Activated naive CD8-positive, alpha-beta T cell (primary cell): ENCODE results near the gene CTSA.

Source experiments
- H3K27ac Mint-ChIP-seq: one replicate; pipeline ENCODE4 v1.8.0; 2021; ENCODE audit warnings: mixed read lengths
- H3K27me3 Mint-ChIP-seq: one replicate; pipeline ENCODE4 v1.8.0; 2021; ENCODE audit warnings: mixed read lengths
- H3K36me3 Mint-ChIP-seq: one replicate; pipeline ENCODE4 v1.8.0; 2021; ENCODE audit warnings: mixed read lengths
- H3K4me1 Mint-ChIP-seq: one replicate; pipeline ENCODE4 v1.8.0; 2021; ENCODE audit warnings: low read depth, mixed read lengths
- H3K4me3 Mint-ChIP-seq: one replicate; pipeline ENCODE4 v1.8.0; 2021; ENCODE audit warnings: mild to moderate bottlenecking, mixed read lengths
- H3K9me3 Mint-ChIP-seq: one replicate; pipeline ENCODE4 v1.8.0; 2021; ENCODE audit warnings: low read depth, mixed read lengths

The CTSA gene

DNA sequence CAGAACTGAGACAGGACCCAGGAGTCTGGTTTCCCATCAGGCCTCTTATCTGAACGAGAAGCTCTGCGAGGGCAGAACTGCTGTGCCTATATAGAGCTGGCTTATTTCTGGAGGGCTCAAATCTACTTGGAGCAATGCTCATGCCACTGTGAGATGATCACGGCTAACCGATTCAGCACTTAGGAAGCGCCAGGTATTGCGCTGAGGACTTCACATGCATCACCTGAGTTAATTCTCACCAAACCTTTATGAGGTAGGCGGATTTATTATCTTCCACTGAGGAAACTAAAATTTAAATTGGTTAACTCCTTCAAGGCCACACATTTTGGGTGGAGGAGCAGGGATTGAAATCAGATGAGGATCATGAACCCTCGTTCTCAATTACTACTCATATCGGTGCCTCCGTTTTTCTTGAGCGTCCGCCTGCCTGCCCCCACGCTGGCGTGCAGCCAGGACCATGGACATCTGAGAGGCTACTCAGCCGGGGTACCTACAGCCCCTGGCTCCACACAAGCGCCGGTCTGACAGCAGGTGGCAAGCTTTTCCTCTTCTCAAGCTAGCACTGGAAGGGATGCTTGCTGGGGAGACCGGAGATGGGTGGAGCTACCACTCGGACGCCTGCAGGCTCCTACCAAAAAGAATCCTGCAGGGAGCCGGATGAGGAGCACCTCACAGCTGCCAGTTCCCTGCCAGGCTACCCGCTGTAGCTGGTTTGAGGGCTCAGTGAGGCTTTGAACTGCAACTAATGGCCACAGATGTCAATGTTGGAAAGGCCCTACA, 42.3 kb downstream of the CTSA start:
- Mint-ChIP-seq H3K4me1 (peaks cover 27% of the 10 kb centered on the region), H3K27ac (peak overlapping the region; percentile 95), H3K4me3 (peak overlapping the region; percentile 95), H3K27me3 (no peaks in the 10 kb centered on the region), H3K9me3 (no peaks in the 10 kb centered on the region), H3K36me3 (peaks cover 2% of the 10 kb centered on the region)

DNA sequence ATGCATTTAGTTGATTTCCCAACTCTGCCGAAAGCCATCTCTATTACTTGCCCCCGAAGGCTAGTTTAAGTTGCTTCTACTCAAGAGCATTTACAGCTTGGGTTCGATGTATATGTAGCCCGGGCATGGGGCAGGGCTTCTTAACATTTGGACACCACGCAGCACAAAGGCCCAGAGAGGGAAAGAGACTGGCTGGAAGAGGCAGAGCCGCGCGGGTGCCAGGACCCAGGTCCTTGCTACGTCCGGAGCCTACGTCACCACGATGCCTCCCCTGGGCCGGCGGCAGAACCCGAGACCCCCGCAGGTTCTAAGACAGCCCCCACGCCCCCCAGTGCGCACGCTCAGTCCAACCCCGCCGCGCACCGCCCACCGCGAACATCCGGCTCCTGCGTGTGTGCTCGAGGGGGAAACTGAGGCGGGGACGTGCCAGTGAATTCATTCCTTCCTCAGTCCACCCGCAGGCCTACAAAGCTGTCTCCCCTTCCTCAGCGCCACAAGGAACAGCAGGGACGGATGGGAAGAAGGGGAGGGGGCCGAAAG, 43.0 kb downstream of the CTSA start:
- H3K27ac Mint-ChIP-seq: peak overlapping the region; percentile 95
- H3K9me3 Mint-ChIP-seq: no peaks in the 10 kb centered on the region
- peaks cover 2% of the 10 kb centered on the region for H3K36me3 Mint-ChIP-seq
- H3K4me3 Mint-ChIP-seq: peak overlapping the region; percentile 95
- peaks cover 29% of the 10 kb centered on the region for H3K4me1 Mint-ChIP-seq
- no peaks in the 10 kb centered on the region for H3K27me3 Mint-ChIP-seq

DNA sequence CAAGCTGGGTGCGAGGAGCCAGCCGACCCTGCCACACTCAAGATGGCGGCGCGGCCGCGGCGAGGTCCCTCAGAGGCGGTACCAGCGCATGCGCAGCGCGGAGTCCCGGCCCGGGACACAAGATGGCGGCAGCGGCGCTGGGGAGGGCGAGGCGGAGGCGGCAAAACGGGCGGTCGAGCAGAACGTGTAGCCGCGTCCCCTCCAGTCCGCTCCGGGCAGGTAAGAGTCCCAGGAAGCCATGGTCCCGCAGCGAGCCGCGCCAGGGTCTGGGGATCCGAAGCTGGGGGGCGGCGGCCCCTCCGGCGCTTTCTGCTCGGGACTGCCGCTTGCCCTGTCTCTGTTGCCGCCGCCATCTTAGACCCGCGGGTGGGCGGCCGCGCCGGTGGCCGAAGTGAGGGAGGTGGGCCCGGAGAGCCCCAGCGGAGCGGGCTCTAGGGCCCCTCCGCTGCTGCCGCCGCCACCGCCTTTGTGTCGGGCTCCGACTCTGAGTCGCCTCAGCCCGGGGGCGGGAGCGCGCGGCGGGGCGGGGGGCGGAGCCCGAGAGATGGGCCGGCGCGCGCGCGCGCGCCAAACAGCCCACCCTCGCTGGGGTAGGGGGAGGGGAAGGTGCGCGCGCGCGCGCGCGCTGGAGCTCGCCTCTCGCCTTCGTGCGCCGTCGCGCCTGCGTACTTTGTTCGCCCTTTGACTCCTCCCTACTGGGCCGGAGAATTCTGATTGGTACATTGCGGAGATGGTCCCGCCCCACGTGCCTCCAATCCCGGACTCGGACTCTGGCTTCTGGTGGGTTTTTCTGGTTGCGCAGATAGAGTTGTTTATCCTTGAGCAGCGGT, 43.7 kb downstream of the CTSA start, which contains the start of gene PCIF1:
Gene PCIF1 (plus strand): TSS at position 98 of the 830 bp plus-strand sequence. CDS start 4,317 bp downstream, outside the sequence.
- Mint-ChIP-seq H3K9me3 (no peaks in the 10 kb centered on the region), H3K27me3 (no peaks in the 10 kb centered on the region), H3K4me1 (peaks cover 31% of the 10 kb centered on the region), H3K27ac (peak within 1 kb of the TSS; percentile 95), H3K36me3 (peaks cover 5% of the 10 kb centered on the region), H3K4me3 (peak within 1 kb of the TSS; percentile 95)

DNA sequence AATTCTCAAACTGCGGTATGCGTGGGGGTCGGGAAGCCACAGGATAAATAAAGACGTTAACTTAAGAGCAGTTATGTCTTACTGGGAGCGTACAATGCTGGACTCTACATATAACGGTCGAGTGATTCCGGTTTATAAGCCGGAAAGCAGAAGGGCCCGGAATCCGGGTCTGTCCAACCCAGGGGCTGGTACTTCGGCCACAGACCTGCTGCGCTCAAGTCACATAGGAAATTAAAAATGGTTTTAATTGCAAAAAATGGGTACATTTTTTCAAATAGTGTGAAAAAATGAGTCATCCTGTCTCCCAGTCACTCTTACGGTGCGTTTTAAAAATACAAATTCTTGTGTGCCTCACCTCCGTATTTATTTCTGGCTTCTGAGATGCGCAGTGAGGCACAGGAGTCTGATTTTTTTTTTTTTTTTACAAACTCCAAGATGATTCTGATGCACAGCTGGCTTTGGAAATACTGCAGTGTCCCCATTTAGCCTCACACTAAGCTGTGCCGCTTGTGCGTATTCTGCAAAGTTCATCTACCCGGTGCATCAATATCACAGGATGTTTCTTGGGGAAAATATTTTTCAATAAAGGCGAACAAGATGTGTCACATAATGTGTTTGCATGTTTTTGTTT, 44.4 kb downstream of the CTSA start:
- H3K4me1 Mint-ChIP-seq: peaks cover 31% of the 10 kb centered on the region
- peak overlapping the region; percentile 92 for H3K27ac Mint-ChIP-seq
- no peaks in the 10 kb centered on the region for H3K9me3 Mint-ChIP-seq
- peaks cover 5% of the 10 kb centered on the region for H3K36me3 Mint-ChIP-seq
- H3K4me3 Mint-ChIP-seq: peak overlapping the region; percentile 88
- H3K27me3 Mint-ChIP-seq: no peaks in the 10 kb centered on the region

DNA sequence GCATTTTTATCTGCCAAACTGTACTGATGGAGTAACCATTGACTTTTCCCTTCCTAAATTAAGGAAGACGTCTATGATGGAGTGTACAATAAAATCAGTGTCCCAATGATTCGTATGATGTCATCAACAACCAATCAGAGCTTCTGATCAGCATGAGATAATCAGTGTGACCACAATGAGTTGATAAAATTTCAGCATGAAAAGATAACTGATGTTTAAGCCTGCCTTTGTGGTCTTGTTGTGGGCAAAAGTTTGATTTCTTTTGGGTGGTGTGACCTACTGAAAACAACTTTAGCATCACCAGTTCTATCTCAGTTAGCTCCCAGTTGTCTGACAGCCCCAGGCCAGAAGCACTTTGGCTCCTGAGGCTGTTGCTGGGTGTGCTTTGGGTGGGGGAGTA, 46.6 kb downstream of the CTSA start:
- Mint-ChIP-seq H3K4me3 (peak overlapping the region; percentile 18), H3K36me3 (peaks cover 5% of the 10 kb centered on the region)

DNA sequence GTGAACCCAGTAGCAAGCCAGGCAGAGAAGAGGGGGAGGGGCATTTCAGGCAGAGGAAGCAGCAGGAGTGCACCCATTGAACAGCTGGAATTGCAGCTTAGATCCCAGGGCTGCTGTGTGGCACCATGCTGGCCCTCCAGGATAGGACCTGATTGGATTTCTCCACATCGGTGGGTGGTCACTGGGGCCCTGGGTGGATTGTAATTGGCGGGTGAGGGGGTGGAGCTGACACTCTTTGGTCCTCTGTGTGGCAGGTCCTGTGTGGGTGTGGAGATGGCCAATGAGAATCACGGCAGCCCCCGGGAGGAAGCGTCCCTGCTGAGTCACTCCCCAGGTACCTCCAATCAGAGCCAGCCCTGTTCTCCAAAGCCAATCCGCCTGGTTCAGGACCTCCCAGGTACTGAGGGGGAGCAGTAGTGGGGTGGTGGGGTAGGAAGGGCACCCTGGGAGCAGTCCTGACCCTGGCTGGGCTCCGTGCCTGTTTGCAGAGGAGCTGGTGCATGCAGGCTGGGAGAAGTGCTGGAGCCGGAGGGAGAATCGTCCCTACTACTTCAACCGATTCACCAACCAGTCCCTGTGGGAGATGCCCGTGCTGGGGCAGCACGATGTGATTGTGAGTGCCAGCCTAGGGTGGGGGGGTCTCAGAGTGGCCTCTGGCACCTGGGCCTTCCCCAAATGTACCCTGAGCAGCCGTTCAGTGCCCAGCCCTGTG, 47.7 kb downstream of the CTSA start:
- H3K4me3 Mint-ChIP-seq: no peak overlapping the region
- no peaks in the 10 kb centered on the region for H3K27me3 Mint-ChIP-seq
- H3K9me3 Mint-ChIP-seq: no peaks in the 10 kb centered on the region
- H3K4me1 Mint-ChIP-seq: peaks cover 26% of the 10 kb centered on the region
- peak overlapping the region; percentile 55 for H3K27ac Mint-ChIP-seq
- peaks cover 5% of the 10 kb centered on the region for H3K36me3 Mint-ChIP-seq

More for the DNA sequence above, 46.6 kb downstream of the CTSA start:
- Mint-ChIP-seq H3K27me3 (no peaks in the 10 kb centered on the region), H3K9me3 (no peaks in the 10 kb centered on the region), H3K27ac (peak overlapping the region; percentile 82), H3K4me1 (peaks cover 31% of the 10 kb centered on the region)

DNA sequence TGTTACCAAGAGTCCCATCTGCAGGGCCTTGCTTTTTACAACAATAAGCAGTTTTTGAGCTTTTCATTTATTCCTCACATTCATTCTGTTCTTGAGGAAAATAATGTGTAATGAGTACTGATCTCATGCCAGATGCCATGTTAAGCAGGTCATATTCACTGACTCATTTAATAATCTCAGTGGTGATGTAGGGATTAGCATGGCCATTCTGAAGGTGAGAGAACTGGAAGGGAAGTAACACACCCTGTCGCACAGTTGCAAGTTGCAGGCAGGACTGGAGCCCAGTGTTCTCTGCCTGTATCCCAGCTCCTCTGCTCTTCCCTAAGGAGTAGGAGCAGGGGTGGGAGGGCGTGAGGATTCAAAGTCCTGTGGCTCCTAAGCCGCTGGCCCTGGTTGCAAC, 48.9 kb downstream of the CTSA start:
- H3K4me3 Mint-ChIP-seq: no peak overlapping the region
- no peaks in the 10 kb centered on the region for H3K9me3 Mint-ChIP-seq

DNA sequence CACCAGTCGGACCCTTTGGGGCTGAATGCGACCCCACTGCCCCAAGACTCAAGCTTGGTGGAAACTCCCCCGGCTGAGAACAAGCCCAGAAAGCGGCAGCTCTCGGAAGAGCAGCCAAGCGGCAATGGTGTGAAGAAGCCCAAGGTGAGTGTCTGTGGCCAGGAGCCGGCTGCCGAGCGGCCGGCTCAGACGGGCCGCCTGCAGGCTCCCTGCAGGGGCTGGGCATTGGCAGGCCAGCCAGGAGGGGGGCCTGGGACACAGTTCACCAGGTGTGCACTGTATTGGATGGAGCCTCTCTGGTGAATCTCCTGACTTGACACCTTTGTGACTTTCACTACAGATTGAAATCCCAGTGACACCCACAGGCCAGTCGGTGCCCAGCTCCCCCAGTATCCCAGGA, 49.3 kb downstream of the CTSA start:
- Mint-ChIP-seq H3K9me3 (no peaks in the 10 kb centered on the region), H3K27ac (no peak overlapping the region), H3K36me3 (peaks cover 11% of the 10 kb centered on the region), H3K27me3 (no peaks in the 10 kb centered on the region), H3K4me1 (peaks cover 35% of the 10 kb centered on the region), H3K4me3 (no peak overlapping the region)

More for the DNA sequence above, 48.9 kb downstream of the CTSA start:
- peaks cover 35% of the 10 kb centered on the region for H3K4me1 Mint-ChIP-seq
- no peaks in the 10 kb centered on the region for H3K27me3 Mint-ChIP-seq
- H3K27ac Mint-ChIP-seq: no peak overlapping the region
- peaks cover 11% of the 10 kb centered on the region for H3K36me3 Mint-ChIP-seq

DNA sequence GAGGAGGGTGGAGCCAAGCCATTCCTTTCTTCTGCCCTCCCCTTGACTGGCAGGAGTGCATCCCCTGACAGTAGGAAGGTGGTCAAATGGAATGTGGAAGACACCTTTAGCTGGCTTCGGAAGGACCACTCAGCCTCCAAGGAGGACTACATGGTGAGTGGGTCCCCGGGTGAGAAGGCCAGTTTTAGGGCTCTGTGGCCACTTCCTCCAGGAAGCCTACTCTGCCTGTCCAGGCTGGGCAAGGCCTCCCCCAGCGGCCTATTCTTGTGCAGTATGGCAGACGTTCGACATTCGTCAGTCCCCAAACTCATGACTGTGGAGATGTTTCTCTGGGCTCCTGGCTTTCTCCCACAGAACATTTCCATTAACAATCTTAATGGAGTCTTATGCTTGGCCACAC, 52.5 kb downstream of the CTSA start:
- H3K9me3 Mint-ChIP-seq: no peaks in the 10 kb centered on the region
- no peaks in the 10 kb centered on the region for H3K27me3 Mint-ChIP-seq
- peaks cover 13% of the 10 kb centered on the region for H3K4me1 Mint-ChIP-seq
- no peak overlapping the region for H3K4me3 Mint-ChIP-seq
- peak overlapping the region; percentile 80 for H3K27ac Mint-ChIP-seq
- peaks cover 9% of the 10 kb centered on the region for H3K36me3 Mint-ChIP-seq

DNA sequence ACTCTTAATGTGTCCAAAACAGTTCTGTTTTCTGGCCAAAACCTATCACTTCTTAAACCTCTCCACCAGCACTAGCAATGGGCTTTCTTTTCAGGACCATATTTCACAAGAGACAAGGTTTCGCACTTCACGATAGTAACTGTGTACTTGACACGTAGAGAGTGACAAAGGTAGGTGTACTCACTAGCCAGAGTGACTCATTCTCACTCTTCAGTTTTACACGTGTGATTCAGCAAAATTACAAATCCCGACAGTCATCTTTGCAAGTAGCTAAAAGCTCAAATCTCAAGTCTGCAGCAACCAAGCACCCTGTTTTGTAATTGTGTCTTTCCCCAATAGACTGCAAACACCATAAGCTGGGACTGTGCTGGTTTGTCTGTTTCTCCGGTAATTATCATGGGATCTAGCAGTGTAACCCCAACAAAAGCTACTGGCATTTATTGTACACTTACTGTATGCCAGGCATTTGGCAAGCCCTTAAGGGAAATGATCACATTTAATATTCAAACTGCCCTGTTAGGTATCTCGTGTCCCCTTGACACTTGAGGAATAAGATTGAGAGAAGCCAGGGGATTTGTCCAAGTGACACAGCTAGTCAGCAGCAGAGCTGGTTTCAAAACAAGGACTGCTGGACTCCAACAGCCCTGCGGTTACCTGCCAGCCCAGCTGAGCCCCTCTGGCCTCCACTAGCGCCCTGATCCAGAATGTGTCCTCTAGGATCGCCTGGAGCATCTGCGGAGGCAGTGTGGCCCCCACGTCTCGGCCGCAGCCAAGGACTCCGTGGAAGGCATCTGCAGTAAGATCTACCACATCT, 53.2 kb downstream of the CTSA start:
- peak overlapping the region; percentile 80 for H3K27ac Mint-ChIP-seq
- H3K36me3 Mint-ChIP-seq: peaks cover 9% of the 10 kb centered on the region
- H3K4me3 Mint-ChIP-seq: peak overlapping the region; percentile 8
- H3K27me3 Mint-ChIP-seq: no peaks in the 10 kb centered on the region
- peaks cover 13% of the 10 kb centered on the region for H3K4me1 Mint-ChIP-seq
- H3K9me3 Mint-ChIP-seq: no peaks in the 10 kb centered on the region

DNA sequence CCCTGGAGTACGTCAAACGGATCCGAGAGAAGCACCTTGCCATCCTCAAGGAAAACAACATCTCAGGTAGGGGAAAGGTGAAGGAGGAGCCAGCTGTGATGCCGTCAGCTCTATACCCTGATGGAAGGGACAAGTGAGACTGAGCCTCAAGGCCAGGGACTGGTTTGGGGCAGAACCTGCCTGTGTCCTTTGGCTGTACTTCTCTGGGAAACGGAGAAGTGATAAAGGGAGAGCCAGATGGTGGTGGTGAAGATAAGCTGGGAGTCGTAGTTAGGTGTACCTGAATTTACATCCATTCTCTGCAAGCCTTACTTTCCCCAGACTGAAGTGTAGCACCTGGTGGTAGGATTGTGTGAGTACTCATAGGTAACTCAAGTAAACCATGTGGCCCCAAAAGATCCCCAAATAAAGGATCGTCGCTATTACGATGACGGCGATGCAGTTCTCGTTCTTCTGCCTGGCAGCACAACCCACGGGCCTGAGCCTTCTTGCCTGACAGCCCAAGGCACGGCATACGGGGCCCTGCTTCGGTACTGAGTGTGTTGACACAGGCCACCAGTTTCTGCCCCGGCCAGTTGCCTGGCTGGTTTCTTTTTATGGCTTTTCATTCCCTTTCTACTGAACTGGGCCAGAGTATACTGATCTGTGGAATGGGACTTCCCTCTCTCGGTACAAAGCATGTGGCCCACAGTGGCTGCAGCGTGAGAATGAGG, 54.0 kb downstream of the CTSA start:
- Mint-ChIP-seq H3K4me3 (no peak overlapping the region), H3K27ac (peak overlapping the region; percentile 80), H3K27me3 (no peaks in the 10 kb centered on the region), H3K9me3 (no peaks in the 10 kb centered on the region), H3K4me1 (peaks cover 11% of the 10 kb centered on the region), H3K36me3 (peaks cover 7% of the 10 kb centered on the region)

DNA sequence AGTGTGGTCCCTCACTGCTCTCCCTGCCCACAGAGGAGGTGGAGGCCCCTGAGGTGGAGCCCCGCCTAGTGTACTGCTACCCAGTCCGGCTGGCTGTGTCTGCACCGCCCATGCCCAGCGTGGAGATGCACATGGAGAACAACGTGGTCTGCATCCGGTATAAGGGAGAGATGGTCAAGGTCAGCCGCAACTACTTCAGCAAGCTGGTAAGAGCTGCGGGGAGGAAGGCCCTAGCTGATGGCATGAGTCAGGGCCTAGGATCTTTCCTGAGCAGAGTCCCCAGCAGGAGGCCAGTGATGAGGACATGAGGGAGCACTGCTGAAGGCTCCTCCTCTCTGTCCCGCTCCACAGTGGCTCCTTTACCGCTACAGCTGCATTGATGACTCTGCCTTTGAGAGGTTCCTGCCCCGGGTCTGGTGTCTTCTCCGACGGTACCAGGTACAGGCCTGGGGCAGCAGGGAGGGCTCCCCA, 54.6 kb downstream of the CTSA start:
- Mint-ChIP-seq H3K9me3 (no peaks in the 10 kb centered on the region), H3K27me3 (no peaks in the 10 kb centered on the region), H3K27ac (peak overlapping the region; percentile 50), H3K36me3 (peaks cover 7% of the 10 kb centered on the region), H3K4me3 (no peak overlapping the region), H3K4me1 (peaks cover 11% of the 10 kb centered on the region)
